Memory B cell (primary cell): ENCODE measurements around the gene TMA7.
"Not testable (repeated sequence)": the region's sequence is repeated elsewhere in the genome, so short reads cannot be mapped to it uniquely, and the experiment has no call there.

ENCODE experiments used
- ATAC-seq: fragments of 150-1000 bp; cut with Tn5 transposase; 2 replicates; pipeline ENCODE4 v1.10.0; 2021; ENCODE audit warnings: low read depth, mild to moderate bottlenecking, moderate library complexity
- DNase-seq, 2 donors: peaks; one replicate each; pipeline ENCODE4 v3.0.0; 2022; ENCODE audit warnings: low spot score in 2 of 2
- H3K27ac Mint-ChIP-seq: one replicate; pipeline ENCODE4 v1.8.0; 2022; ENCODE audit warnings: mild to moderate bottlenecking, moderate library complexity, mixed read lengths
- H3K27me3 Mint-ChIP-seq: one replicate; pipeline ENCODE4 v1.8.0; 2022; ENCODE audit warnings: mixed read lengths
- H3K36me3 Mint-ChIP-seq: one replicate; pipeline ENCODE4 v1.8.0; 2022; ENCODE audit warnings: mild to moderate bottlenecking, mixed read lengths
- H3K4me1 Mint-ChIP-seq: one replicate; pipeline ENCODE4 v1.8.0; 2022; ENCODE audit warnings: mixed read lengths
- H3K4me3 Mint-ChIP-seq: one replicate; pipeline ENCODE4 v1.8.0; 2022; ENCODE audit warnings: mild to moderate bottlenecking, moderate library complexity, mixed read lengths
- H3K9me3 Mint-ChIP-seq: one replicate; pipeline ENCODE4 v1.8.0; 2022; ENCODE audit warnings: mixed read lengths

Gene TMA7

GRCh38 chr3:48439820-48440589 lies at the start of gene TMA7, which contains the start of gene CCDC51:
TMA7 (plus strand) TSS chr3:48440257; CDS start chr3:48440297, 40 bp downstream.
CCDC51 (minus strand) TSS chr3:48440119; CDS start chr3:48435128, 4,991 bp downstream.
- peak; percentile 94 to 96 for DNase-seq
- H3K27me3 Mint-ChIP-seq: no peaks in the 10 kb centered on the region
- no peaks in the 10 kb centered on the region for H3K9me3 Mint-ChIP-seq
- peak within 1 kb of the TSS; percentile 93 for H3K4me3 Mint-ChIP-seq
- ATAC-seq: peak; percentile 93
- peak within 1 kb of the TSS; percentile 93 for H3K27ac Mint-ChIP-seq
- peaks cover 5% of the 10 kb centered on the region for H3K36me3 Mint-ChIP-seq
- peaks cover 18% of the 10 kb centered on the region for H3K4me1 Mint-ChIP-seq

GRCh38 chr3:48394391-48394790 lies 45.7 kb upstream of the TMA7 start:
- ATAC-seq: no peak
- H3K27me3 Mint-ChIP-seq: peaks cover 8% of the 10 kb centered on the region

GRCh38 chr3:48395714-48396113 lies 44.3 kb upstream of the TMA7 start:
- Mint-ChIP-seq H3K9me3 (no peaks in the 10 kb centered on the region), H3K27ac (no peak overlapping the region), H3K4me3 (no peak overlapping the region), H3K27me3 (peaks cover 8% of the 10 kb centered on the region), H3K4me1 (no peaks in the 10 kb centered on the region), H3K36me3 (no peaks in the 10 kb centered on the region)
- no peak for ATAC-seq
- no peak for DNase-seq

More at GRCh38 chr3:48394391-48394790, 45.7 kb upstream of the TMA7 start:
- Mint-ChIP-seq H3K4me1 (no peaks in the 10 kb centered on the region), H3K36me3 (no peaks in the 10 kb centered on the region), H3K4me3 (no peak overlapping the region), H3K27ac (no peak overlapping the region), H3K9me3 (no peaks in the 10 kb centered on the region)
- no peak for DNase-seq

- ATAC-seq (no peak), DNase-seq (no peak)
- Mint-ChIP-seq H3K4me3 (no peak overlapping the region), H3K9me3 (no peaks in the 10 kb centered on the region), H3K27ac (no peak overlapping the region), H3K36me3 (no peaks in the 10 kb centered on the region), H3K27me3 (peaks cover 8% of the 10 kb centered on the region), H3K4me1 (no peaks in the 10 kb centered on the region)
Measured at GRCh38 chr3:48397767-48398681, 42.0 kb upstream of the TMA7 start.

DNA sequence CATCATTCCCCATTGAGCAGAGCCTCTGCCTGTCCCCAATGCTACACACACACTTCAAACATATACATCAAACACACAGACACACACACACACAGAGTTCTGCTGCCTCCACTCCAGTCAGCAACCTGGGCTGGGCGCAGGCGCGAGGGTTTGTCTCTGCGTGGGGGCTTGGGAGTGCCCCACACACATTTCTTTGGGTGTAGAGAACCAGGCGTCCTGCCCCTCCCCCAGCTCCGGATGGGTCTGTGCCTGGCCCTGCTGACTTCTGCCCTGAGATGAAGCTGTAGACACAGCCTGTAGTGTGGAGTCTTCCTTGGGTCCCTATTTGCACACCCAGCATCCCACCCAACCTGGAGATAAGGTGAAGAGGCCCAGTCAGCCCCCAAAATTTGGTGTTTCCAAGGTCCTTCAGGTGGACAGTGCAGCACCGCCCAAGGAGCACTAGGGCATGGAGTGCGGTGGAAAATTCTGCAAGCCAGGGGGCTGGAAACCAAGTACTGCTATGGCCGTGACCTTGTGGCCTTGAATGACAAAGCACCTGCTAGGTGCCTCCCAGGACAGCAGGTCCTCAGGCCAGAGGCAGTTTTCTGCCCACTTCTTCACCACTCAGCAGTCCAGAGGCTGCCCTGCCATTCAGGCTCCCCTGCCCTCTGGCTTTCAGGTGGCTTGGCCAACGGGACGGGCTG lies 41.2 kb upstream of the TMA7 start:
- no peak overlapping the region for H3K27ac Mint-ChIP-seq
- H3K36me3 Mint-ChIP-seq: no peaks in the 10 kb centered on the region
- H3K4me3 Mint-ChIP-seq: no peak overlapping the region
- DNase-seq (peak in 1 of 2 donors; percentile 9), ATAC-seq (no peak)
- H3K9me3 Mint-ChIP-seq: no peaks in the 10 kb centered on the region
- peaks cover 5% of the 10 kb centered on the region for H3K27me3 Mint-ChIP-seq
- H3K4me1 Mint-ChIP-seq: no peaks in the 10 kb centered on the region

DNA sequence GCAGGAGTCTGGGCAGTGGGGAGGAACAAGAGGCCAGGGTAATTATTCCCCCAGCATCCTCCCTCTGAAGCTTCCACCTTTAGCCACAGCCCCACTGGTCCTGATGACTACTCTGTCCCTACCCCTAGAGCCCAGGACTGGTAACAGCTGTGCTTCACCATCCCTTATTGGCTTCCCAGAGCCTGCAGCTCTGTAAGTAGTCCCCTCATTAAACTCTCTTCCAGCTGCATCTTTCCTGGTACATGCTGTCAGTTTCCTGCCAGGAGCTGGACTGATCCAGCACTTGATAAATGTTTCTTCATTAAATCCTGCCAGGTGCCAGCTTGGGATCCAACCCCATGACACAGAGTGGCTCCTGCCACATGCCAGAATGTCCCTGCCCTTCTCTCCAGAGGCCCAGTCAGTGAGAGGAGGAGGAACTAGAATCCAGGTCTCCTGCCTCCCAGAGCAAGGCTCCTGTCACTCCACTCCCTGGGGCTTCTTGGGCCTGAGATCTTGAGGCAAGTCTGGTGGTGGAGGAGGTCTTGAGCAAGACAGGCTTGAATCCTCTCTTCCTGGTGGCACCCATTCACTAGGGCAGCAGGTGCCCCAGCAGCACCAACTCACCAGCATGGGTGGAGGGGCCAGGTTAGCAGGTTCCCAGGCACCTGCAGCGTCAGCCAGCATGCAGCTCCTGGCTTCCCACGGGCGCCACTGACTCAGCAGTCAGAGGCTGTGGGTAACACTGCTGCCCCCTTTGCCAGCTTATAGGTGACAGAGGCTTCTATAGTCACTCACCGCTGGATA lies 40.5 kb upstream of the TMA7 start:
- Mint-ChIP-seq H3K9me3 (no peaks in the 10 kb centered on the region), H3K4me1 (no peaks in the 10 kb centered on the region), H3K27ac (no peak overlapping the region), H3K4me3 (no peak overlapping the region), H3K36me3 (no peaks in the 10 kb centered on the region), H3K27me3 (peaks cover 5% of the 10 kb centered on the region)
- DNase-seq (peak in 1 of 2 donors; percentile 9), ATAC-seq (no peak)

GRCh38 chr3:48400824-48401433 lies 39.1 kb upstream of the TMA7 start:
- H3K9me3 Mint-ChIP-seq: no peaks in the 10 kb centered on the region

GRCh38 chr3:48401434-48401901 lies 38.6 kb upstream of the TMA7 start:
- H3K4me3 Mint-ChIP-seq, H3K36me3 Mint-ChIP-seq, H3K27ac Mint-ChIP-seq, H3K9me3 Mint-ChIP-seq, DNase-seq, H3K4me1 Mint-ChIP-seq, ATAC-seq, H3K27me3 Mint-ChIP-seq: not testable (repeated sequence)

More at GRCh38 chr3:48400824-48401433, 39.1 kb upstream of the TMA7 start:
- ATAC-seq: peak; percentile 94
- no peak overlapping the region for H3K27ac Mint-ChIP-seq
- no peaks in the 10 kb centered on the region for H3K36me3 Mint-ChIP-seq
- H3K4me1 Mint-ChIP-seq: no peaks in the 10 kb centered on the region
- H3K27me3 Mint-ChIP-seq: peaks cover 3% of the 10 kb centered on the region
- peak; percentile 61 to 69 for DNase-seq
- H3K4me3 Mint-ChIP-seq: no peak overlapping the region

GRCh38 chr3:48402281-48402732 lies 37.8 kb upstream of the TMA7 start:
- no peaks in the 10 kb centered on the region for H3K9me3 Mint-ChIP-seq
- H3K4me1 Mint-ChIP-seq: no peaks in the 10 kb centered on the region
- H3K4me3 Mint-ChIP-seq: no peak overlapping the region
- DNase-seq (no peak), ATAC-seq (no peak)
- no peak overlapping the region for H3K27ac Mint-ChIP-seq
- peaks cover 1% of the 10 kb centered on the region for H3K27me3 Mint-ChIP-seq
- no peaks in the 10 kb centered on the region for H3K36me3 Mint-ChIP-seq

GRCh38 chr3:48402907-48403306 lies 37.1 kb upstream of the TMA7 start:
- no peaks in the 10 kb centered on the region for H3K9me3 Mint-ChIP-seq
- no peak overlapping the region for H3K4me3 Mint-ChIP-seq
- no peak for ATAC-seq
- no peaks in the 10 kb centered on the region for H3K4me1 Mint-ChIP-seq
- no peak for DNase-seq
- H3K27ac Mint-ChIP-seq: no peak overlapping the region
- no peaks in the 10 kb centered on the region for H3K36me3 Mint-ChIP-seq
- H3K27me3 Mint-ChIP-seq: no peaks in the 10 kb centered on the region

DNA sequence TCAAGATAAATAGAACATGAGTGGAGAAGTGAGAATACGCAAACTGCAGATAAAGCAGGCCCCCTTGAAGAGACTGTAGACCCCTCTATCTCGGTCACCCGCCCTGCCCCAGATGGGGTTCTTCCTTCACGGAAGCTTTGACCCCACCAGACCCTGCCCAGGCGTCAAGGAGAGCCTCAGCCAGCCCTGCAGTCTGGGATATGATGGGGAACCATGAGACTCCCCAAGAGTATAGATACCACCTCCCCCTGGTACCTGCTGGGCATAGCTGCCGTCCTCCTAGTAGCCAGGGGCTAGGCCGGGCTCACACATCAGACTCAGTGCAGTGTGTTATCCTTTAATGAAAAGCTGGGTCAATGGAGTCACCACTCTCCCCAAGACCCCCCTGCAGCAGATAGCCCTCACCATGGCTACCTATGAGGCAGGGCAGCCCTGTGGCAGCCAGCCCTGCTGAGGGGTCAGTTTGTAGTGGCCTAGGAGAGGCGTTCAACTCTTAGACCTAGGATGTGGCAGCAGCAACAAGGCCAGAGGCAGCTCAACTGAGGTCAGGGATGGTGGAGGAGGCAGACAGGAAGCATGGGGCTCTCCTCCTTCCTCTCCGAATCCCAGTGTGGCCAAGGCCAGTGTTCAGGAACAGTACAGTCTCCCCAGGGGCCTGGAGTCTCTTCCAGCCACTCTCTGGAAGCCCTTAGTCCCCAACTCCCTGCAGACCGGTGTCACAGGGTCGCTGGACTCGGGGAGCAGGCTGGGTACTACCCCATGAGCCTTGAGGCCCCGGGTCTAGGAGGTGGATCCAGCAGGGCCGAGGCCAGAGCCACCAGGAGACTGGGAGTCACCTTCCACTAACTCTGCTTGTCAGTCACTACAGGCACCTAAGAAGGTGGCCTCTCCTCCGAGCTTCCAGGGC lies 36.3 kb upstream of the TMA7 start:
- DNase-seq (no peak), ATAC-seq (no peak)

More for the DNA sequence above, 36.3 kb upstream of the TMA7 start:
- Mint-ChIP-seq H3K27me3 (no peaks in the 10 kb centered on the region), H3K9me3 (no peaks in the 10 kb centered on the region), H3K4me1 (no peaks in the 10 kb centered on the region), H3K4me3 (no peak overlapping the region), H3K27ac (peak overlapping the region; percentile 17), H3K36me3 (no peaks in the 10 kb centered on the region)
